ENCODE measurements around the gene PWP1.

PWP1 gene

DNA sequence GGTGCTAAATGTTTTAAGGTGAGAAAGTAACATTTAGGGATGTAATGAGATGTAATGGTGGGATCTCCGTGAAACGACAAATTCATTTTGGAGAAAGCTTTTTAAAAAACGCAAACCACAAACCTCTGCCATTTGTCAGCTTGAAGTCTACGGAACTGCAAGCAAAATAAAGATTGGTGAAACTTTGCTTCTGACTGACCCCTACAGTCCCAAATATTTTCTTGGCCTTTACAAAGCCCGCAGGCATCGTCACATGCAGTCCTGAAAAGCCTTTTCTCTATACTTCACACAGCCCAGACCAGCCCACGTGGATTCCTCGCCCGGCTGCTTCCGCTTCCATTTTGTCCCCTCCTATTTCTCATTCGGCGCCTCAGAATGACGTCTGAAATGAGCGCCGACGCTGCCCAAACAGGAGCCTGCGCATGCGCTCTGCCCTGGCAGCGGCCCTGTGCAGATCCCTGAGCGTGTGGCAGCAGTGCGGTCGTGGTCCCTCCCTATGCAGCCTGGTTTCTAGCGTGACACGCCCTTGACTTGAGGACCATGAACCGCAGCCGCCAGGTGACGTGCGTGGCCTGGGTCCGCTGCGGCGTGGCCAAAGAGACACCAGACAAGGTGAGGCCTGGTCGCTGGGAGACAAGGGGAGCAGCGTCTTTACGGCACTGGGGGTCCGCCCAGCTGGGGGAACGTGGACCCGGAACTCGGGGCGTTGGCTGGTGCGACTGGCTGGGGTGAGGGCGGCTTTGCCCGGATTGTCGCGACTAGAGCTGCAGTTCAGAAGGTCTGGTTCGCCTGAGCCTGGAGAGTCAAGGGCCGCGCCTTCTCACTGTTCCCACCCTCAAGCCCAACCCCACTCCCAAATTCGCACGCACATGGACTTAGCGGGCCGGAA, at the start of gene PWP1:
PWP1 (plus strand) TSS at position 440 of the 889 bp plus-strand sequence; CDS start at position 541, 101 bp downstream.
- DNase-seq = peak; percentile 96
- in situ Hi-C loops (cut with MboI; ENCODE audit: low pct_unique_long_range_greater_than_20kb, low sequenced_read_pairs) = loop anchor here (25.0 kb wide), 1 partner anchor 202 kb away; no protein-coding TSS in a partner anchor

DNA sequence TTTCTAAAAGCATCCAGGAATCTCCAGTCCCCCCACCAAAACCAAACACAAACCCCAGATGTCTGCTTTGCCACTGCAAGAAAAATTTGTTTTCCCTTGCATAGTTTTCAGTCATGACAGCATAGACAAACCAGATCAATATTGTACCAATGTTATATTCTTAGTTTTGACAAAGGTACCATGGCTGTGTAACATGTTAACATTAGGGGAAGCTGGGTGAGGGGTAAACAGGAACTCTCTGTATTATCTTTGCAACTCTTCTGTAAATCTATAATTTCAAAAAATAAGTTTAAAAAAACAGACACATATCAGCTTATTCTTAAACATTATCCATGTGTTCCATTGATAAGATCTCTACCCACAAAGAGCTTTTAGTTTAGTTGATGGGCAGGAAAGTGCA, 44.4 kb upstream of the PWP1 start:
- DNase-seq = no peak
- in situ Hi-C loops (cut with MboI; ENCODE audit: low pct_unique_long_range_greater_than_20kb, low sequenced_read_pairs) = no loop called here

DNA sequence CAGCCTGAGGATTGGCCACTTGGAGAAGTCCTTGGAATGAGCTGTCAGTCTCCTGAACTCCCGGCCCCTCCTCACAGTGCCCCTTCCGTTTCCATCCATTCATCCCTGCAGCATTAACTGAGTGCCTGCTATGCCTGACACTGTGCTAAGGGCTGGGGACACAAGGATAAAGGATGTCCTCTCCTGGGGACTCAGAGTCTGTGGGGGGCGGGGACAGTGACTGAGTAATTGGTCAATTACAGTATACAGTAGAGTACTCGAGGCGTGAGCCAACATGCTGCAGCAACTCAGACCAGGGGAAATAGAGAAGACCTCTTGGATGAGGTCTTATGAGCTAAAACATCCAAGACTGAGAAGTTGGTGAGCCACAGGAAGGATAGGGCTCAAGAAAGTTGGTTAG, 43.4 kb upstream of the PWP1 start:
- in situ Hi-C loops (cut with MboI; ENCODE audit: low pct_unique_long_range_greater_than_20kb, low sequenced_read_pairs) = no loop called here
- DNase-seq = no peak

DNA sequence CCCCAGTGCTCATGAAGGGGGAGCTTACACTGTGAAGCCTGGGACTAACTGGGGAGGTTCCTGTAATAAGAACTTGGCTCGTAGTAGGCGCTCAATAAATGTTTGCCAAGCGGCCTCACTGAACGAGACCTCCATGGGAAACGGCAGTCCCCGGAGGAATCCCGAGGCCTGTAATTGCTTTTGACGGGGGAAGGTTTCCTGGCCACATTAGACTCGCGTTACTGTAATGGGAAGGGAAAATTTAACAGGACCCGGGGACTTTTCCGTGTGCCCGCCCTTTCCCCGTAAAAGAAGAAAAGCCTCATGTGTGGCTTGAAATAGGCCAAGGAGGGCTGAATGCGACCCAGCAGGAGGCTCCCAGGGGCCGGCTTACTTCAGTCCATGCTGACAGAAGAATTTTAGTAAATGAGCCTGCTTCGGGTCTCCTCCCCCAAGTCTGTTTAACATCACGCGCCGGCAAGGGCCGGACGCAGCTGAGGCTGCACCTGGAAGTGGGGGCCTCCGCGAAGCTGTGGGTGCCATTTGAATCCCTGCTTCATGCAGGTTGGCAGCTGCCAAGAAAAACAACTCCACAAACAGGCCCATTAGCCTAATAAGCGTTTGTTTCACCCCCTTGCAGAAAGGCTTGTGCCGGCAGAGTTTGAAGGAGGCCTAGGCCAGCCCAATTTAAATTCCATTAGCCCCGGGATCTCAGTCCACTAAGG, 39.8 kb upstream of the PWP1 start:
- in situ Hi-C loops (cut with MboI; ENCODE audit: low pct_unique_long_range_greater_than_20kb, low sequenced_read_pairs) = no loop called here
- no peak for DNase-seq

DNA sequence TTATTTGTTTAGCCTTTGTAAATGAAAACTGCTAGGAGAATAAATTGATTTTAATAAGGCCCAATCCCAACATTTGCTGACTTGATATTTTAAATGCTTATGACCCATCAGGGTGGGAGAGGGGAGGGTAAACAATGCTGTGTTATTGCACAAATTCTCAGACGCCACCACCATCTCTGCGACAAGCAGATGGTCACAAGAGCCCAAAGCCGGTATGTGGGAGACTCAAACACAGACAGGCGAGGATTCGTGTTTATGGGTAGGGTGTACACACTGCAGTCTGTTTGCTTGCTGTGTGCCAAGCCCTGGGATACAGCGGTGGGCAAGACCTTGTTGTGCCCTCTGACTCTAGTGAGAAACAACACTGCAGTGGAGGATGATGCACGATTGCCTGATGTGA, 39.2 kb upstream of the PWP1 start:
- DNase-seq = no peak
- in situ Hi-C loops (cut with MboI; ENCODE audit: low pct_unique_long_range_greater_than_20kb, low sequenced_read_pairs) = no loop called here

DNA sequence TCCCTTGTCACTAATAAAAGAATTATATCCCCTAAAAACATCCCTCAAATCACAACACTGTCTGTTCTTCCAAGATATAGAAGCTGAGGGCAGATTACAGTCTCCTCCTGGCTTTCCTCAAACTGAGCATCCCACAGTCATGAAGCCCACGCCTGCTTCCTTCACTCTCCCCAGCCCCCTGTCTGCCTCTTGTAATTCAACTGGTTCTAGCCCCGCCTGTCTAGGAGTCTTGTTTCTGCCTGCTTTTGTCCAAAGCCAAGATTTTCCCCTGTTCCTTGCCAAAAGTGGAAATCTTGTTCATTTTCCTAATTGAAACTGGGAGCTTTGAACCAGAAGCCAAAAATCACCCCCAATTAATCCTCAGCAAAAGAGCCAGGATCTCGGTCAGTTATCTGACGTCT, 35.9 kb upstream of the PWP1 start:
- DNase-seq = no peak
- in situ Hi-C loops (cut with MboI; ENCODE audit: low pct_unique_long_range_greater_than_20kb, low sequenced_read_pairs) = no loop called here

DNA sequence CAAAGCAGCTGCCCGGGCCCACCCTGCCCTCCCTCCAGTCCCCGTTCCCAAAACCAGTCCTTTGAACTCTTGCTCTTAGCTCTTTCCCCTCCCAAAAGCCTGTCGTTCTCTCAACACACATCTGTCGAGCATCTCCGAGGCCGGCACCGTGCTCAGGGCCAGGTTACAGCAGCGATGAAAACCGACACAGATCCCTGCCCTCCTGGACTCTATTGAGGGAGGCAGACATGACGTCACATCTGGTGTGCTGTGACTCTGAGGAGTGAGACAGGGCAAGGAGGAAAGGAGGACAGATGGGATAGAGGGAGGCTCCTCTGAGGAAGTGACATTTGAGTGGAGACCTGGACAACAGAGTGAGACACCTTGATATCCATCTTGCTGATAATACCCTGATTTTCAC, 34.6 kb upstream of the PWP1 start:
- no peak for DNase-seq
- in situ Hi-C loops (cut with MboI; ENCODE audit: low pct_unique_long_range_greater_than_20kb, low sequenced_read_pairs) = no loop called here

DNA sequence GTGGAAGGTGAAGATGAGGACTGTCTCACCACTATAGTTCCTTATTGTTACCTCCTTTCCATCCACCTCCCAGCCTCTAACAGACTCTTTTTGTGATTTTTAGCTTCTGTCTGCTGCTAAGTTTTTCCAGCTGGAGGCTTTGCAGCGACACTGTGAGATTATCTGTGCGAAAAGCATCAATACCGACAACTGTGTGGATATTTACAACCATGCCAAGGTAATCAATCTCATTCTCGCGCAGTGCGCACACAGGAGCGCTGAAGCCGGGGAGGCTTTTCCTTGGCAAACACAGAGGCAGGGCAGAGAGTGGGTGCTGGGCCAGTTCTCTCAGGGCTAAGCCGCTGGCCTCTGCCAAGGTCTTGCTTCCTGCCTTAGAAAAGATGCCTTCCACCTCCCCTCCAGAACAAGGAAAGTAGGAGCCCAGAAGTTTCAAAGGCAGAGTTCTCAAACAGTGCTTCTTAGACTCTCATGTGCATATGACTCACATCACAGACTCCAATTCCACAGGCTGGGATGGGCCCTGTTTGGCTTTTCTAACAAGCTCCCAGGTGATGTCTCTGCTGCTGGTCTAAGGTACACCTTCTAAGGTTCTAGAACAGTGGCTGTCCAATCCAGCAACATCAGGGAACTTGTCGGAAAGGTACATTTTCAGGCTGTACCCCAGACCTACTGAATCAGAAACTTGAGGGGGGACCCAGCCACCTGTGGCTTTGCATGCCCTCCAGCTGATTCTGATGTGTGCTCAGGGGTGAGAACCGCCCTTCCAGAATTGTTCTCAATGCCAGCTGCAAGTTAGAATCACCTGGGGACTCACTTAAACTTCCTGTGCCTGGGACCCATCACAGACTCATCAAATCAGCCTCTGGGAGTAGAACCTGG, 33.8 kb upstream of the PWP1 start:
- in situ Hi-C loops (cut with MboI; ENCODE audit: low pct_unique_long_range_greater_than_20kb, low sequenced_read_pairs) = no loop called here
- DNase-seq = no peak

DNA sequence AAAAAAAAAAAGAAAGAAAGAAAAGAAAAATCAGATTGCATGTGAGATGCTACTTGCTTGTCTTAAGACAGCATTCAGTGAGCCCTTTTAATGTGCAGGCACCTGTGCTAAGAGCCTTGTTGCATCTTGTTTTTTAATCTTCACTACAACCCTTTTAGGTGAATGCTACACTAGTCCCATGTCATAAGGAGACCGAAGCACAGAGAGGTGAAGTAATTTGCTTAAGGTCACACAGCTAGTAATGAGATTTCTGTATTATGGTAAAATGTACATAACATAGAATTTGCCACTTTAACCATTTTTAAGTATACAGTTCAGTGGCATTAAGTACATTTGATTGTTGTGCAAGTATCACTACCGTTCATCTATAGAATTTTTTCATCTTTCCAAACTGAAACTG, 32.1 kb upstream of the PWP1 start:
- no peak for DNase-seq
- in situ Hi-C loops (cut with MboI; ENCODE audit: low pct_unique_long_range_greater_than_20kb, low sequenced_read_pairs) = no loop called here

DNA sequence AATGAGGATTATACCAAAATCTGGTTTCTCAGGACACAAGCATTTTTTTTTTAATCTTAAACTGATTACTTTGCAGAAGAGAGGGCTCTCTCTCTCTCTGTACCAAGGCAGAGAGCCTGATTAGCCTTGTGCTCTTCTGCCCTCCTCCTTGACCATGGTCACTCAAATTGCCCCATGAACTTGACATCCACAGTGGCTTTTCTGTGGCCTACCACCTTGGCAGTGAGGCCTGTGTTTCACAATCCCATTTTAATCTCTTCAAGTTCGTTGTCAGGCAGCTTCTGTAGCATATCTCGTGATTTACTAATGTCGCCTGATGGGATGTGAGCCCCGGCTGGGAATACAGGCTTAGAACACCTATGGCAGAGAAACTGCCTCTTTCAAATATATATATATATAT, 30.7 kb upstream of the PWP1 start:
- in situ Hi-C loops (cut with MboI; ENCODE audit: low pct_unique_long_range_greater_than_20kb, low sequenced_read_pairs) = no loop called here
- DNase-seq = no peak

DNA sequence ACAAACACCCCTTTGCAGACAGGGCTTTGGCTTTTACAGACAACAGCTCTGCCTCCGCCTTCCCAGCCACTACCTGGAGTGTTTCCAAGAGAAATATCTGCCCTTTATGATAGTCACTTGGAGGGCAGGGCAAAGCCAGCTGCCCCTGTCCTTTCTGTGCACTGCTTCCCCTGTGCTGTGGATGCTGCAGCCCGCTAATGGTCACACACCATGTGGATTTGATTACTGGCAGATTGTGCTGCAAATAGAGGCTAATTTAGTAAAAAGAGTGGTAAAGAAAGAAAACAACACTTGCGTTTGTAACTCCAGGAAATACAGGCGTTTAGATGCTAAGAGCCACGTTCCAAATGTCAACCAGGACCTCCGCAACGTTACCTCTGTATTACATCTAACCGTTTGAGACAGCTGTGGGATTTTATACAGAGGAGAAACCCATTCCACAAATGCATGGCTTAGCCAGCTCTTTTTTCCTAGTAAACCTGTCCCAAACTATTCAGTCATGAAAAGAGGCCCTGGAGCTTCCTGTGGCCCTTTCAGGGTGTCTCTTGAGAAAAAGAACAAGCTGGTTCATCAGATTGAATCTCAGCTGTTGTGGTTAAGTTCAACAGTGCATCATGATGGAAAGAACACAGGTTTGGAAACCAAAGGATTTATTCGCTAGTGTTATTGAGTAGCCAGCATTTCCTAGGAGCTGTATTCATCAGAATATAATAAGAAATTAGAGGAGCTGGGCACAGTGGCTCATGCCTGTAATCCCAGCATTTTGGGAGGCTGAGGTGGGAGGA, 30.1 kb upstream of the PWP1 start:
- no peak for DNase-seq
- in situ Hi-C loops (cut with MboI; ENCODE audit: low pct_unique_long_range_greater_than_20kb, low sequenced_read_pairs) = no loop called here

DNA sequence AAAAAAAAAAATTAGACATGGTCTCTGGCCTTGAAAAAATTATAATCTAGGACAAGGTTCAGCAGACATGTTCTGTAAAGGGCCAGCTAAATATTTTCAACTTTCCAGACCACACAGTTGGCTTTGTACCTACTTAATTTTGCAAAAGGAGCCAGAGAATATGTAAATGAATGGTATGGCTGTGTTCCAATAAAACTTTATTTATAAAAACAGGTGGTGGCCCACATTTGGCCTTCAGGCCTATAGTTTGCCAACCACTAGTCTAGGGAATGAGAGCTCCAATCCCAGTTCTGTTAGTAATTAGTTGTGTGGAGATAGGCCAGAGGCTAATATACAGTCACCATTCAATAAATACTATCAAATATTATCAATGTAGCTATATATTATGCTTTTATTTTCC, 29.3 kb upstream of the PWP1 start:
- in situ Hi-C loops (cut with MboI; ENCODE audit: low pct_unique_long_range_greater_than_20kb, low sequenced_read_pairs) = no loop called here
- no peak for DNase-seq

DNA sequence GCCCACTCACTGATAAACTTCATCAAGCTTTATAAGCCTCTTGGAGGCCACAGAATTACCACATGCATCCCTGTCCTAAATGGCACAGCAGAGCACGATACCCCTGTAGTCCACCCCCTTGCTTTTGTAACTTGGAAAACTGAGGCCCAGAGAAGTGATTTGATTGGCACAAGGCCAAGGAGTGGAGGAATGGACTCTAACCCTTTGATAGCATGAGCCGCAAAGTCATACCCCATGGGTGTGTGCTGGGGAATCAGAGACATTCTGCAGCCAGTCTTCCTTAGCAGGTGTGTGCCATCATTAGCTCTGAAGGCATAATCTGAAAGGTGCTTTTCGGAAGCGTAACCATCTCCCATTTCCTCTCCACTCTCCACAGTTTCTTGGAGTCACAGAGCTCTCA, 28.5 kb upstream of the PWP1 start:
- in situ Hi-C loops (cut with MboI; ENCODE audit: low pct_unique_long_range_greater_than_20kb, low sequenced_read_pairs) = no loop called here
- DNase-seq = no peak

DNA sequence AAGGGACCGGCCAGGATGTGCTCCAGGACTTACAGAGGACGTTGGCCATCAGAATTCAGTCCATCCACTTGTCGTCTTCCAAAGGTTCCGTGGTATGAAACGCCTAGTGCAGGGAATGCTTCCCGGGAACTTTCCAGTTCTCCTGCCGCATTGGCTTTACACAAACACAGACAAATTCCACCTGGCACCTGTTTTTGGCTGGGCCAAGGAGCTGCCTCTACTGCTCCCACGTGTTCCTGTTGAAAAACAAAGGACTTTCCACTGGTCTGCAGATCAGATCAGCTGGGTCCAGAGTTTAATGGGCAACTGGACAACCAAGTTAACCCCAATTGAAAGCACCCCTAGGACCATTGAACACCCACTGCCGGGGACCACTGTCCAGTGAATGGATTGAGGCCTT, 28.0 kb upstream of the PWP1 start:
- in situ Hi-C loops (cut with MboI; ENCODE audit: low pct_unique_long_range_greater_than_20kb, low sequenced_read_pairs) = no loop called here
- no peak for DNase-seq

DNA sequence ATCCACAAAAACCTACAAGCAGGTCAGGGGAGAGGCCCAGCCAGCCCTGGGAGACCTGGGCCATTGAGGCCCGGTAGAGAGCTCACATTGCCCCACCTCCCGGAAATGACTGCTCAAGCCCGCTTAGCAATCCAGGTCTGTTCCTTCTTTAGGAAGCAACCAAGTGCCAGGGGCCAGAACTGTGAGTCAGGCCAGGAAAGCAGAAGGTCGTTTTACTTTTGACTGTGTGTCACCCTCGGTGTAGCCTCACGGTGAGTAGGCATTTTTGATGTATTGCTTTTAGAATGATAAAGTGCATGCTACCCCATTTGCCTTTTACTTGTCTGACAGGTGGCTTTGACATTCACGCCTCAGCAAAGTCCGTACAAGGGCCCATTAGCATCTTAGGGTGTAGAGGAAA, 25.4 kb upstream of the PWP1 start:
- in situ Hi-C loops (cut with MboI; ENCODE audit: low pct_unique_long_range_greater_than_20kb, low sequenced_read_pairs) = no loop called here

DNA sequence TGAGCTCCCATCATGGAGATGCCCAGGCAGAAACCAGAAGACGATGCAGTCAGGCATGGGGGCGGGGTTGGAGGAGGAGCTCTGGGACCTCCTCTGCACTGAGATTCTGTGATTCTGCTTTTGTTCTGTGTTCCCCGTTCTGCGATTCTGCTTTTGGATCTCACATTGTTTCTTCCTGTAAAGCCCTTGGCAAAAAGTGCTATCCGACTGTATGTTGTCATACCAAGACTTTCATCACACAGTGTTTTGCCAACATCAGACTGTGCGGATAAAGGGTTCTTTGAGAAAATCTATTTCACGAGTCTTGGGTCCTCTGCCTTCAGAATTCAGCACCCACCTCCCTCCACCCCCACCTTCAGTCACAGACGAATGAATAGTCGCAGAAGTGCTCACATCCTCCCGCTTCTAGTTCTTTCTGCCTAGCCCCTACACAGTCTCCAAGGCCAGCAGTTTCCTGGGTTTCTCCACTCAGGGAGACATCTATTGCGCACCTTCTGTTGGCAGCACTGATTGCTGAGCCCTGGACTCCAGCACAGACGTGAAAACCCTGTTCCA, 24.7 kb upstream of the PWP1 start:
- no peak for DNase-seq
- in situ Hi-C loops (cut with MboI; ENCODE audit: low pct_unique_long_range_greater_than_20kb, low sequenced_read_pairs) = no loop called here

More for the DNA sequence above, 25.4 kb upstream of the PWP1 start:
- no peak for DNase-seq

DNA sequence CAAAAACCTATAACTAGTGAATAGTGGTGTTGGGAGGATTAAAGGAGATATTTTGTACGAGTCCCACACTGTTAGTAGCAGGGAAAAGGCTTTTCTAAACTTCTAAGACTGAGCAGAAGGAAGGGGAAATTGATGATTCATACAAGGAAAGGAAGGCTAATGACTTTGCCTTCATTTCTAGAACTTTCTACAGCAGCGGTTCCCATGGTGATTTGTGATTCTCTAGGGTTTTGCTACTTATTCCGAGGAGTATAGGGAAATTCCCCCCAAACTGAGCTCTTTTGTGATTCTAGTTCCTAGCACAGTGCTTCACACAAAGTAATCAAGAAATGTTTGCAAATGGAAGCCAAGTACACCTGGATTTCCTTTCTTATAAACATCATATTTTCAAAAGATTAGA, 23.8 kb upstream of the PWP1 start:
- in situ Hi-C loops (cut with MboI; ENCODE audit: low pct_unique_long_range_greater_than_20kb, low sequenced_read_pairs) = no loop called here
- no peak for DNase-seq

DNA sequence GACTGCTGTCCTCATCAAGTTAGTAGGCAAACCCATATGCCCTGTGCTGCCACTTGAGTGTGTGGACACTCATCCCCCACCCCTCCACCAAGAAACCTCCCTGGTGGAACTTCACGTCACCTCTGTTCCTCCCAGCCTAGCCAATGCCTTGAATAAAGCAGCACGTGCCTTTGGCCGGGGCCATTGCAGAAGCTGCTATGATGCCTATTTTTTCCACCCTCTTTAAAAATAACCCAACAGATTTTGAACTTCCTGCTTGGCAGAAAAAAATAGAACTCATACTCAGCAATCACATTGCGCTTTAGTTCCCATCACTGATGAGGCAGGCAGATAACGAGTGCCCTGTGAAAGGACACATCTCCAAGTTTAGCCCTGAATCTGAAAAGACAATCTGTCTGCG, 23.1 kb upstream of the PWP1 start:
- in situ Hi-C loops (cut with MboI; ENCODE audit: low pct_unique_long_range_greater_than_20kb, low sequenced_read_pairs) = no loop called here
- peak; percentile 17 for DNase-seq

DNA sequence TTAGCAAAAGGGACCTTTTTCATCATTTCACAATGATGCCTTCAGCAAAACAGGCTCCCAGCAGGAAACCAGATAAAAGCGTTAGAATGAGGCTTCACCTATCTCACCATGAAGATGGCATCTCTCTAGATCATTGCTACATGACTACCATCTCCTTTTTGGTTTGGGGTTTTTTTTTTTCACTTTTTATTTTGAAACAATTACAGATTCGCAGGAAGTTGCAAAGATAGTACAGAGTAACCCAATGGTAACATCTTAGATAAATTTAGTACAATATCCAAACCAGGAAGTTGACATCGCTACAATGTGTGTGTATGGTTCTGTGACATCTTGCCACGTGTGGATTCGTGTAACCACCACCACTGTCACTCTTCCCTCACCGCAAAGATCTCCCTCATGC, 22.3 kb upstream of the PWP1 start:
- in situ Hi-C loops (cut with MboI; ENCODE audit: low pct_unique_long_range_greater_than_20kb, low sequenced_read_pairs) = no loop called here
- DNase-seq = no peak
